ENCODE measurements around the gene KDM8. TPM values are rescaled to one million over a fixed set of nuclear protein-coding genes. Genes with fewer than 3 reads are reported as not detected.

The KDM8 gene
- total RNA-seq, 3 donors from 2014 or later: 1.9 to 4.5 (median 4.3) TPM

DNA sequence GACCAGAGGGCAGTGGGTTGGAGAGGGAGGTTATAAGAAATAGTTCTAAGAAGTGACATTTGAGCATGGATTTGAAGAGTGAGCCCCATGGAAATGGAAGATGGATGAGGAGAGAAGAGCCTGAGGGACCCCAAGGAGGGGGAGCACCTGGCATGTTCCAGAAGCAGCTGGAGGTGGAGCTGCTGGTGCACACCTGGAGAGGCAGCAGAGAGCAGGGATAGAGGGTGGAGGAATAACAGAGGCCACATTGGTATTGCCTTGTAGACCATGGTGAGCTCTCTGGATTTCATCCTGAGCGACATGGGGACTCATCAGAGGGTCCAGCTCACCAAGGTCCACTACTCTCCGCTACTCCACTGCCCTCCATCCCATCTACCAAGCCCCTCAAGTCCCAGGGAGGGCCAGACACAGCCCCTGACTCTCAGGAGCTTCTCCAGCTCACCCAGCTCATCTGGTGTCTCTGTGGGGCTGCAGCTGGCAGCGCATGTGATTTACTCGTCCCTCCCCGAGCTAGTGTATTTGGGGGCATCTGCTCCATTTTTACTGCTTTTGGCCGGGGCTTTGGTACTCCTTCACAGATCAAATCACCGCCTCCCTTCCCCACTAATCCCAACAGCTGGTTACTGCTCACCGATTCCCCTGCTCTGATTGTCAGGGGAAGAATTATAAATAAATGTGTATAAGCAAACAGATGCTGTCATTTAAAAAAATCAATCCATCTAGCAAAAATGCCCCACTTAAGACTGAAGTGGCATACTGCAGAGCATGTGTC is 22.1 kb upstream of the KDM8 start:
- Histone ChIP-seq H3K36me3 (no peaks in the 10 kb centered on the region), H3K27me3 (no peaks in the 10 kb centered on the region), H3K9me3 (no peaks in the 10 kb centered on the region), H3K4me3 (no peak overlapping the region), H3K27ac (no peak overlapping the region), H3K4me1 (no peaks in the 10 kb centered on the region)
- no peak for DNase-seq (ENCODE audit: low spot score in 2 of 2)
- intact Hi-C loops (cut with DNase I; ENCODE audit: low total_unique reads): no loop called here
- TF ChIP-seq POLR2AphosphoS5 (IDR thresholded peaks at IDR 0.05): no peak

DNA sequence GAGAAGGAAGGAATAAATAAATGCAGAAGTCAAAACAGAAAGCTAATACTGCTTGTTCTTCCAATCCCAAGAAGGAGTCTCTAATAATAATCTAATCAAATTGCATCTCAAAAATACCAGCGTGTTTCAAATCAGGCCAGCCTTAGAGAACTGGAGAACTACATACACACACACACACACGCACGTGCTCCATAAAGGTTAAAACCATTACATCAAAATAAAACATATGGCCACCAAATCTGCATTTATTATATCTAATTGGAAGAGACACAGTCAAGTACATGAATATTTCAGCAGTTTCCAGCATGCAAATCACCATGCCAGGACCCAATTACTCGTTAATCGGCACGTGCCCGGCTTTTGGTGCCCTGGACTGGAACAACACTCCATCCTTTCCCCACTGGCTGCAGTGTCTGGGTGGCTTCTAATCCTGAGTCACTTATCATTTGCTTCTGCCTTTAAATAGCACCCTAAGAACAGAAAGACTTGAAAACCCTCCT is 20.4 kb upstream of the KDM8 start:
- Histone ChIP-seq H3K9me3 (no peaks in the 10 kb centered on the region), H3K27ac (no peak overlapping the region), H3K4me3 (no peak overlapping the region), H3K27me3 (no peaks in the 10 kb centered on the region), H3K4me1 (no peaks in the 10 kb centered on the region), H3K36me3 (no peaks in the 10 kb centered on the region)
- DNase-seq (ENCODE audit: low spot score in 2 of 2): no peak
- no peak for TF ChIP-seq POLR2A (IDR thresholded peaks at IDR 0.05)
- TF ChIP-seq, protein P1, sequence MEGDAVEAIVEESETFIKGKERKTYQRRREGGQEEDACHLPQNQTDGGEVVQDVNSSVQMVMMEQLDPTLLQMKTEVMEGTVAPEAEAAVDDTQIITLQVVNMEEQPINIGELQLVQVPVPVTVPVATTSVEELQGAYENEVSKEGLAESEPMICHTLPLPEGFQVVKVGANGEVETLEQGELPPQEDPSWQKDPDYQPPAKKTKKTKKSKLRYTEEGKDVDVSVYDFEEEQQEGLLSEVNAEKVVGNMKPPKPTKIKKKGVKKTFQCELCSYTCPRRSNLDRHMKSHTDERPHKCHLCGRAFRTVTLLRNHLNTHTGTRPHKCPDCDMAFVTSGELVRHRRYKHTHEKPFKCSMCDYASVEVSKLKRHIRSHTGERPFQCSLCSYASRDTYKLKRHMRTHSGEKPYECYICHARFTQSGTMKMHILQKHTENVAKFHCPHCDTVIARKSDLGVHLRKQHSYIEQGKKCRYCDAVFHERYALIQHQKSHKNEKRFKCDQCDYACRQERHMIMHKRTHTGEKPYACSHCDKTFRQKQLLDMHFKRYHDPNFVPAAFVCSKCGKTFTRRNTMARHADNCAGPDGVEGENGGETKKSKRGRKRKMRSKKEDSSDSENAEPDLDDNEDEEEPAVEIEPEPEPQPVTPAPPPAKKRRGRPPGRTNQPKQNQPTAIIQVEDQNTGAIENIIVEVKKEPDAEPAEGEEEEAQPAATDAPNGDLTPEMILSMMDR (IDR thresholded peaks at IDR 0.05): no peak
- TF ChIP-seq POLR2AphosphoS5 (IDR thresholded peaks at IDR 0.05): no peak
- intact Hi-C loops (cut with DNase I; ENCODE audit: low total_unique reads): loop anchor here (2.0 kb wide), 1 partner anchor 70 kb away; no protein-coding TSS in a partner anchor

DNA sequence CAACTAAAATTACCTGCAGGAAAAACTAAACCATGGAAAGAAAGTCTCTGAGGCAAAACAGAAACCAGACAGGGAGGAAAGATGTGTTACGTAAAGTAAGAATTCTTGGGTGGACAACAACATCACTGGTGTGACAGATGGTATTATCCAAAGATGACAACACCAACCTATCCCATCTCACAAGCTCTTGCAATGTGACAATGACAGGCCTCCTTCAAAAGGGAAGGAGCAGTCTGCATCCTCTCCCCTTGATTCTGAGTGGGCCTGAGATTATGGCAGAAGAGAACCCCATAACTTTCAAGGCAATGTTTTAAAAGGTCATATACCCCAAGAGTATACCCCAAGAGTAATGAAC is 17.6 kb upstream of the KDM8 start:
- TF ChIP-seq POLR2A (IDR thresholded peaks at IDR 0.05): no peak
- TF ChIP-seq, protein P1 (IDR thresholded peaks at IDR 0.05): no peak
- TF ChIP-seq POLR2AphosphoS5 (IDR thresholded peaks at IDR 0.05): no peak
- Histone ChIP-seq H3K27me3 (peaks cover 0 to 7% of the 10 kb centered on the region in 2 donors), H3K27ac (no peak overlapping the region), H3K9me3 (no peaks in the 10 kb centered on the region), H3K4me3 (no peak overlapping the region), H3K4me1 (no peaks in the 10 kb centered on the region), H3K36me3 (no peaks in the 10 kb centered on the region)
- intact Hi-C loops (cut with DNase I; ENCODE audit: low total_unique reads): no loop called here
- no peak for DNase-seq (ENCODE audit: low spot score in 2 of 2)

DNA sequence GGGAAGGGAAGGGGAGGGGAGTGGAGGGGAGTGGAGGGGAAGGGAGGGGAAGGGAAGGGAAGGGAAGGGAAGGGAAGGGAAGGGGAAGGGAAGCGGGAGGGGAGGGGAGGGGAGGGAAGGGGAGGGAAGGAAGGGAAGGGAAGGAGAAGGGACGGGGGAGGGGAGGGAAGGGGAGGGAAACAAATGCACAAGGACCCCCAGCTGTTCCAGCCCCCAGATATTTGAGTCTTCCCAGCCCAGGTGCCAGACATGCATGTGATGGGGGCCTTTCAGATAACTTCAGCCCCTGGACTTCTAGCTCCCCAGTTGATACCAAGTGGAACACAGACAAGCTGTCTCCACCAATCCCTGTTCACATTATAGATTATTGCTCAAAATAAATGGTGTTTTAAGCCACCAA is 14.7 kb upstream of the KDM8 start:
- H3K36me3 ChIP-seq: no peaks in the 10 kb centered on the region
- peaks cover 0 to 7% of the 10 kb centered on the region in 2 donors for H3K27me3 ChIP-seq
- no peak overlapping the region for H3K27ac ChIP-seq
- DNase-seq (ENCODE audit: low spot score in 2 of 2): no peak
- intact Hi-C loops (cut with DNase I; ENCODE audit: low total_unique reads): no loop called here
- TF ChIP-seq POLR2A (IDR thresholded peaks at IDR 0.05): no peak
- TF ChIP-seq, protein P1 (IDR thresholded peaks at IDR 0.05): no peak
- no peak for TF ChIP-seq POLR2AphosphoS5 (IDR thresholded peaks at IDR 0.05)
- H3K4me1 ChIP-seq: no peaks in the 10 kb centered on the region
- no peaks in the 10 kb centered on the region for H3K9me3 ChIP-seq
- no peak overlapping the region for H3K4me3 ChIP-seq

DNA sequence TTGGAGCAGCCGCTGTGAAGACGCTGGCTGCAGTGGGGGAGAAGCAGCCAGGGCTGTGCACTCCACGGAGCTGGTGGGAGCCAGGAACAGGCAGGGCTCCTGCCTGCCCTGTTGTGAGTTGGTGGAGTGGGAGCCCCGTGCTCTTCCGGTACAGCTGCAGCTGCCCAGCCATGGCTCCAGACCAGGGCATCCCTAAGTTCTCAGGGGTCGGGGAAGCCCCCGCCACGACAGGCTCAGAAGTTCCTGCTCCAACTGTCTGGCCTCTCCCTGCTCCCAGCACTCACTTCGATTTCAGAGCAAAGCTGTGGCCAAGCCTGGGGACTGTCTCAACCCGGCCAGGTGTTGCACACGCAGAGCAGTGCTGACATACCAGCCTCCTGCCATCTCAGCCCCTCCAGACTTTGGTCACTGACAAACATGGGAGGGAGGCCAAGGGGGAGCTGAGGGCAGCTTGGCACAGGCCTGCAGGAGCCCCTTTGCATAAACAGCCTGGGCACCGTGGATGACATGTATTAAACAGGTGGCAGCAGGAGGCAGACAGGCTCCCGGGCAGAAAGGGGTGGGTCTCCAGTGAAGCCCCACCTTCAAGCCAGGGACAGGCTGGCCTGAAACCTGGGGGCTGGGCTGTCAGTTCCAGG is 13.9 kb upstream of the KDM8 start:
- intact Hi-C loops (cut with DNase I; ENCODE audit: low total_unique reads): no loop called here
- no peak overlapping the region for H3K27ac ChIP-seq
- H3K27me3 ChIP-seq: peaks cover 0 to 7% of the 10 kb centered on the region in 2 donors
- H3K4me1 ChIP-seq: no peaks in the 10 kb centered on the region
- no peaks in the 10 kb centered on the region for H3K36me3 ChIP-seq
- H3K9me3 ChIP-seq: no peaks in the 10 kb centered on the region
- no peak overlapping the region for H3K4me3 ChIP-seq
- TF ChIP-seq POLR2A (IDR thresholded peaks at IDR 0.05) (no peak), POLR2AphosphoS5 (IDR thresholded peaks at IDR 0.05) (no peak)
- TF ChIP-seq, protein P1 (IDR thresholded peaks at IDR 0.05): no peak
- no peak for DNase-seq (ENCODE audit: low spot score in 2 of 2)
